CD4-positive, alpha-beta T cell (primary cell): Measurements from ENCODE around the gene RBM42. TPM values are rescaled to one million over a fixed set of nuclear protein-coding genes. Genes with fewer than 3 reads are reported as not detected.

Source experiments
- ATAC-seq: fragments of 200-7000 bp; cut with Tn5 transposase; one replicate; pipeline ENCODE4 v1.10.0; 2022; ENCODE audit warnings: mild to moderate bottlenecking; ENCODE audit not compliant: poor library complexity
- CTCF ChIA-PET: fragments of 350-600 bp; sonication (Branson Sonifier 250); formaldehyde crosslinking; loops from one replicate; lab custom pipeline; 2021; ENCODE audit warnings: antibody characterized with exemption, inconsistent platforms; lab: Charles Lee
- POLR2A ChIA-PET: fragments of 350-600 bp; sonication (Branson Sonifier 250); formaldehyde crosslinking; loops from one replicate; lab custom pipeline; 2021; ENCODE audit warnings: antibody characterized with exemption, inconsistent platforms; lab: Charles Lee
- DNase-seq, 14 experiments: peaks; one replicate each; pipeline ENCODE4 v3.0.0-alpha.2; 2013 to 2020; ENCODE audit warnings: mixed read lengths in 2 of 14
- H3K27ac ChIP-seq, 2 donors: one replicate each; pipeline versions ENCODE4 v1.5.1 to v1.7.0; 2013; ENCODE audit warnings: low read length in 2 of 2, low read depth in 1 of 2, mild to moderate bottlenecking in 1 of 2
- H3K27me3 ChIP-seq, 2 experiments: 1 replicate in 1 of 2; 2 replicates in 1 of 2; pipeline versions ENCODE4 v1.6.1 to v1.7.0; 2013; ENCODE audit warnings: low read length in 2 of 2, control low read depth in 1 of 2, mild to moderate bottlenecking in 1 of 2, moderate library complexity in 1 of 2; ENCODE audit not compliant: insufficient read depth in 2 of 2, control insufficient read depth in 1 of 2
- H3K36me3 ChIP-seq: one replicate; pipeline ENCODE4 v1.6.1; 2013; ENCODE audit warnings: low read length, control low read depth; ENCODE audit not compliant: insufficient read depth
- H3K4me1 ChIP-seq: one replicate; pipeline ENCODE4 v1.6.1; 2013; ENCODE audit warnings: low read length, control low read depth; ENCODE audit not compliant: insufficient read depth
- H3K4me3 ChIP-seq: one replicate; pipeline ENCODE4 v1.5.1; 2013; ENCODE audit warnings: mild to moderate bottlenecking, low read length, moderate library complexity
- H3K9me3 ChIP-seq, 2 experiments: 1 replicate in 1 of 2; 2 replicates in 1 of 2; pipeline versions ENCODE4 v1.6.1 to v1.7.0; 2013; ENCODE audit warnings: low read length in 2 of 2, mild to moderate bottlenecking in 2 of 2, control low read depth in 1 of 2, moderate library complexity in 1 of 2; ENCODE audit not compliant: control insufficient read depth in 1 of 2, insufficient read depth in 1 of 2
- H3K27ac Mint-ChIP-seq: one replicate; pipeline ENCODE4 v1.8.0; 2020; ENCODE audit warnings: mixed read lengths
- H3K27me3 Mint-ChIP-seq: one replicate; pipeline ENCODE4 v1.8.0; 2021; ENCODE audit warnings: mixed read lengths
- H3K36me3 Mint-ChIP-seq: one replicate; pipeline ENCODE4 v1.8.0; 2021; ENCODE audit warnings: low read depth, mixed read lengths
- H3K4me1 Mint-ChIP-seq: one replicate; pipeline ENCODE4 v1.8.0; 2021; ENCODE audit warnings: low read depth, mixed read lengths
- H3K4me3 Mint-ChIP-seq: one replicate; pipeline ENCODE4 v1.8.0; 2020; ENCODE audit warnings: mild to moderate bottlenecking, mixed read lengths
- H3K9me3 Mint-ChIP-seq: one replicate; pipeline ENCODE4 v1.8.0; 2020; ENCODE audit warnings: mixed read lengths
- CTCF ChIP-seq: fragments of 200-600 bp; IDR thresholded peaks from one replicate; pipeline ENCODE4 v1.8.0; 2022; ENCODE audit warnings: antibody characterized with exemption, mild to moderate bottlenecking
- intact Hi-C, 2 experiments: fragments of 100-400 bp; cut with DNase I in 1 of 2; cut with micrococcal nuclease in 1 of 2; formaldehyde crosslinking; loops; one replicate each; pipeline versions ENCODE4 v1.15.1 to v1.9.0; 2023 to 2025; cut with DNase I, micrococcal nuclease
- total RNA-seq, 174 experiments: library from RNA in 2 of 174; stranded (reverse) in 2 of 174; gene quantifications; one replicate each; pipeline ENCODE4 v1.2.3 and lab custom pipeline; 2021 to 2026

The RBM42 gene
- total RNA-seq, 2 experiments from 2014 or later = 45.7 to 48.8 TPM

GRCh38 chr19:35615036-35615435 is 13.8 kb upstream of the RBM42 start:
- peaks cover 30% of the 10 kb centered on the region for H3K36me3 ChIP-seq
- H3K9me3 ChIP-seq = no peaks in the 10 kb centered on the region
- H3K27ac ChIP-seq = no peak overlapping the region
- H3K27me3 Mint-ChIP-seq = no peaks in the 10 kb centered on the region
- TF ChIP-seq CTCF = no peak
- no peak for DNase-seq
- intact Hi-C loops = no loop called here
- ATAC-seq = no peak
- H3K4me3 ChIP-seq = no peak overlapping the region
- H3K36me3 Mint-ChIP-seq = peaks cover 16% of the 10 kb centered on the region
- H3K27ac Mint-ChIP-seq = no peak overlapping the region
- H3K4me1 Mint-ChIP-seq = peaks cover 22% of the 10 kb centered on the region
- ChIA-PET POLR2A (no interaction called here), CTCF (no interaction called here)
- peaks cover 29% of the 10 kb centered on the region for H3K4me1 ChIP-seq
- no peaks in the 10 kb centered on the region for H3K9me3 Mint-ChIP-seq
- peak overlapping the region; percentile 45 for H3K4me3 Mint-ChIP-seq
- no peaks in the 10 kb centered on the region for H3K27me3 ChIP-seq

- H3K36me3 ChIP-seq = peaks cover 36% of the 10 kb centered on the region
- H3K27me3 Mint-ChIP-seq = no peaks in the 10 kb centered on the region
- CTCF ChIA-PET = no interaction called here
- ATAC-seq = no peak
- no peak overlapping the region for H3K27ac Mint-ChIP-seq
- H3K9me3 ChIP-seq = no peaks in the 10 kb centered on the region
- no peak overlapping the region for H3K4me3 Mint-ChIP-seq
- no peaks in the 10 kb centered on the region for H3K27me3 ChIP-seq
- TF ChIP-seq CTCF = no peak
- H3K36me3 Mint-ChIP-seq = peaks cover 26% of the 10 kb centered on the region
- intact Hi-C loops = no loop called here
- no peaks in the 10 kb centered on the region for H3K4me1 Mint-ChIP-seq
- H3K9me3 Mint-ChIP-seq = no peaks in the 10 kb centered on the region
- POLR2A ChIA-PET = no interaction called here
- H3K4me3 ChIP-seq = no peak overlapping the region
- H3K4me1 ChIP-seq = no peaks in the 10 kb centered on the region
- H3K27ac ChIP-seq = no peak overlapping the region
- DNase-seq = no peak
Measured at GRCh38 chr19:35618857-35619256, 10.0 kb upstream of the RBM42 start.

GRCh38 chr19:35619290-35619923 is 9.4 kb upstream of the RBM42 start:
- no peak for DNase-seq
- no peak overlapping the region for H3K4me3 ChIP-seq
- no peaks in the 10 kb centered on the region for H3K9me3 Mint-ChIP-seq
- intact Hi-C loops = no loop called here
- H3K4me1 Mint-ChIP-seq = no peaks in the 10 kb centered on the region
- ChIA-PET CTCF (no interaction called here), POLR2A (no interaction called here)
- H3K27me3 ChIP-seq = no peaks in the 10 kb centered on the region
- H3K36me3 ChIP-seq = peaks cover 36% of the 10 kb centered on the region
- no peak overlapping the region for H3K27ac Mint-ChIP-seq
- peaks cover 26% of the 10 kb centered on the region for H3K36me3 Mint-ChIP-seq
- H3K27ac ChIP-seq = no peak overlapping the region
- no peaks in the 10 kb centered on the region for H3K9me3 ChIP-seq
- no peak for ATAC-seq
- no peak for TF ChIP-seq CTCF
- H3K4me1 ChIP-seq = no peaks in the 10 kb centered on the region
- H3K27me3 Mint-ChIP-seq = no peaks in the 10 kb centered on the region
- H3K4me3 Mint-ChIP-seq = no peak overlapping the region
